ENCODE measurements around the gene ERI3.

DNA sequence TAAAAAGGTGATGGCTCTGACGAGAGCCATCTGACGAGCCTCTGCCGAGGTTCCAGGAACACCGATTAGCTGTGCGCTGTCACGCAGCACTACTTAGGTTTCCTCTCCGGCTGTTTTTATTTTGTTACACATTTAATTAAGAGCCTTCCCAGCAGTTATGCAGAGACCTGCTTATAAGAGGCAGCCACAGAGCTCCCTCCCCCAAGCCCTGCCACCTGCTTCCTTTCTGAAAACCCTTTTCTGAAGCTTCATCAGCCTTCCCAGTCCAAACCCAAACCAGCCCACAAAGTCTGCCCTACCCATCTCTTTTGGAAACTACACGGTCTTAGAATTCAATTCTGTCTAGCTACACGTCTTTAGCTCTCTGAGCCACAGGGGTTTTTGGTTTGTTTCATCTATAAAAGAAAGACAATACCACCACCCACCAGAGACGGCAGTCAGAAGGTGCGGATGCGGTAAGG is 49.1 kb downstream of the ERI3 start:
- TF ChIP-seq POLR2A (IDR thresholded peaks at IDR 0.05; ENCODE audit: low read depth, low read length), result no peak
- TF ChIP-seq POLR2AphosphoS5 (IDR thresholded peaks at IDR 0.05; ENCODE audit: low read depth, low read length), result no peak
- no peak for TF ChIP-seq TAF1 (IDR thresholded peaks at IDR 0.05; ENCODE audit: low read depth, low read length)
- no peak for TF ChIP-seq PAX5 (IDR thresholded peaks at IDR 0.05; ENCODE audit: insufficient read depth, low read length, severe bottlenecking)
- TF ChIP-seq POU2F2 (IDR thresholded peaks at IDR 0.05; ENCODE audit: low read depth, low read length), result no peak
- TF ChIP-seq SPI1 (IDR thresholded peaks at IDR 0.05; ENCODE audit: low read depth, low read length), result no peak
